HCT116 (cell line): ENCODE data around the gene AKT3. TPM values are rescaled to one million over a fixed set of nuclear protein-coding genes. Genes with fewer than 3 reads are reported as not detected.

Experiments used
- ATAC-seq: fragments of 200-7000 bp; cut with Tn5 transposase; 2 replicates; pipeline ENCODE4 v1.9.1; 2020; ENCODE audit warnings: mild to moderate bottlenecking, moderate library complexity
- BruUV-seq: library from RNA; stranded (reverse); fragments of 400-500 nt; replicated peaks from 2 replicates; lab custom pipeline; 2021; lab: Mats Ljungman, UMichigan
- CTCF ChIA-PET: fragments of 300-600 bp; sonication (Branson Sonifier 250); formaldehyde crosslinking; loops from one replicate; lab custom pipeline; 2021; ENCODE audit warnings: antibody characterized with exemption; lab: Charles Lee
- POLR2A ChIA-PET: fragments of 300-600, 350-600 bp; sonication (Branson Sonifier 250); formaldehyde crosslinking; loops from one replicate; lab custom pipeline; 2021; ENCODE audit warnings: antibody characterized with exemption; lab: Charles Lee
- RAD21 ChIA-PET, 2 experiments: fragments of 300-600 bp; sonication (Branson Sonifier 250); formaldehyde crosslinking; loops; one replicate each; lab custom pipeline; 2023; ENCODE audit warnings: low total read pairs in 2 of 2; ENCODE audit not compliant: uncharacterized antibody in 2 of 2, unreplicated experiment in 2 of 2, low non-redundant PET in 1 of 2; lab: Charles Lee
- DNase-seq: peaks from one replicate; pipeline ENCODE4 v3.0.0-alpha.2; 2010; ENCODE audit warnings: low read depth, low spot score
- H2AFZ ChIP-seq: fragments of 200-600 bp; shearing (Covaris generic), sonication (generic); 2 replicates; pipeline ENCODE4 v1.6.1; 2017; ENCODE audit warnings: low read depth, mixed run types, mixed read lengths, antibody characterized with exemption, low read length; ENCODE audit not compliant: poor library complexity, severe bottlenecking
- H3K27ac ChIP-seq: 2 replicates; pipeline ENCODE4 v1.5.1; 2012; ENCODE audit warnings: low read depth, low read length
- H3K27me3 ChIP-seq: fragments of 200-600 bp; sonication (generic); 2 replicates; pipeline ENCODE4 v1.6.1; 2016; ENCODE audit warnings: mixed run types, low read length, mixed read lengths; ENCODE audit not compliant: insufficient read depth
- H3K36me3 ChIP-seq, 2 experiments: fragments of 200-500 bp in 1 of 2; fragments of 200-600 bp in 1 of 2; sonication (Bioruptor generic) in 1 of 2; sonication (generic) in 1 of 2; 2 replicates each; pipeline versions ENCODE4 v1.5.1 to v1.6.1; 2014 to 2016; ENCODE audit warnings: low read length in 2 of 2, inconsistent platforms in 1 of 2, mixed read lengths in 1 of 2, mixed run types in 1 of 2; ENCODE audit not compliant: insufficient read depth in 2 of 2, control insufficient read depth in 1 of 2
- H3K4me1 ChIP-seq, 2 experiments: fragments of 200-600 bp in 1 of 2; sonication (generic) in 1 of 2; 2 replicates each; pipeline versions ENCODE4 v1.5.1 to v1.6.1; 2012 to 2017; ENCODE audit warnings: low read length in 2 of 2, inconsistent platforms in 1 of 2, mild to moderate bottlenecking in 1 of 2, mixed read lengths in 1 of 2, mixed run types in 1 of 2, moderate library complexity in 1 of 2; ENCODE audit not compliant: insufficient read depth in 2 of 2, control insufficient read depth in 1 of 2
- H3K4me2 ChIP-seq: fragments of 200-600 bp; sonication (generic); 2 replicates; pipeline ENCODE4 v1.6.1; 2017; ENCODE audit warnings: mixed run types, low read length, mixed read lengths
- H3K4me3 ChIP-seq, 2 experiments: fragments of 200-600 bp in 1 of 2; sonication (generic) in 1 of 2; replicated peaks in 1 of 2; 2 replicates each; pipeline ENCODE4 v1.5.1; 2011 to 2016; ENCODE audit warnings: low read length in 2 of 2, control low read depth in 1 of 2, low read depth in 1 of 2, mild to moderate bottlenecking in 1 of 2, mixed read lengths in 1 of 2, mixed run types in 1 of 2
- H3K79me2 ChIP-seq: fragments of 200-600 bp; sonication (generic); 2 replicates; pipeline ENCODE4 v1.6.1; 2017; ENCODE audit warnings: mild to moderate bottlenecking, mixed run types, low read length, moderate library complexity, mixed read lengths; ENCODE audit not compliant: insufficient read depth
- H3K9ac ChIP-seq: fragments of 200-600 bp; sonication (generic); 2 replicates; pipeline ENCODE4 v1.6.1; 2016; ENCODE audit warnings: low read length, mixed read lengths
- H3K9me2 ChIP-seq: fragments of 200-600 bp; sonication (generic), shearing (Covaris generic); 2 replicates; pipeline ENCODE4 v1.6.1; 2017; ENCODE audit warnings: mixed run types, mild to moderate bottlenecking, moderate library complexity; ENCODE audit not compliant: insufficient read depth
- H3K9me3 ChIP-seq, 2 experiments: fragments of 200-500 bp in 1 of 2; fragments of 200-600 bp in 1 of 2; sonication (Bioruptor generic) in 1 of 2; sonication (generic) in 1 of 2; 2 replicates each; pipeline ENCODE4 v1.6.1; 2014 to 2017; ENCODE audit warnings: low read length in 2 of 2, mixed read lengths in 2 of 2, inconsistent platforms in 1 of 2, low read depth in 1 of 2, mild to moderate bottlenecking in 1 of 2, mixed run types in 1 of 2, moderate library complexity in 1 of 2; ENCODE audit not compliant: control insufficient read depth in 1 of 2, insufficient read depth in 1 of 2
- H4K20me1 ChIP-seq: fragments of 200-600 bp; sonication (generic), shearing (Covaris generic); 2 replicates; pipeline ENCODE4 v1.6.1; 2017; ENCODE audit warnings: mixed run types, mild to moderate bottlenecking, moderate library complexity; ENCODE audit not compliant: insufficient read depth
- ATF3 ChIP-seq: IDR thresholded peaks from 2 replicates; pipeline ENCODE4 v1.6.1; 2012
- CBX3 ChIP-seq: IDR thresholded peaks from 2 replicates; pipeline ENCODE4 v1.6.1; 2012; ENCODE audit warnings: low read depth
- CEBPB ChIP-seq: IDR thresholded peaks from 2 replicates; pipeline ENCODE4 v1.6.1; 2012; ENCODE audit warnings: low read depth
- CTCF ChIP-seq, 3 experiments: fragments of 200-600 bp in 1 of 3; sonication (generic) in 1 of 3; IDR thresholded peaks in 2 of 3; conservative IDR thresholded peaks in 1 of 3; 2 replicates each; pipeline ENCODE4 v1.5.1; 2012 to 2017; ENCODE audit warnings: low read depth in 2 of 3, low read length in 2 of 3, antibody characterized with exemption in 1 of 3, borderline replicate concordance in 1 of 3, control low read depth in 1 of 3, mild to moderate bottlenecking in 1 of 3, mixed read lengths in 1 of 3, mixed run types in 1 of 3, moderate library complexity in 1 of 3; ENCODE audit not compliant: insufficient read depth in 1 of 3
- EGR1 ChIP-seq: IDR thresholded peaks from 2 replicates; pipeline ENCODE4 v1.6.1; 2012; ENCODE audit warnings: low read depth
- ELF1 ChIP-seq: IDR thresholded peaks from 2 replicates; pipeline ENCODE4 v1.6.1; 2012; ENCODE audit warnings: low read depth, borderline replicate concordance
- EZH2phosphoT487 ChIP-seq: fragments of 200-600 bp; IDR thresholded peaks from 2 replicates; pipeline ENCODE4 v1.6.1; 2018; ENCODE audit warnings: antibody characterized with exemption, borderline replicate concordance
- JUND ChIP-seq: IDR thresholded peaks from 2 replicates; pipeline ENCODE4 v1.6.1; 2012
- MAX ChIP-seq: IDR thresholded peaks from 2 replicates; pipeline ENCODE4 v1.6.1; 2012
- POLR2A ChIP-seq: IDR thresholded peaks from 2 replicates; pipeline ENCODE4 v1.7.0; 2011; ENCODE audit warnings: borderline replicate concordance; ENCODE audit not compliant: insufficient read depth, insufficient read length; ENCODE audit errors: extremely low read depth
- POLR2AphosphoS5 ChIP-seq: IDR thresholded peaks from 2 replicates; pipeline ENCODE4 v1.6.1; 2011; ENCODE audit warnings: mild to moderate bottlenecking, low read depth, low read length, moderate library complexity
- RAD21 ChIP-seq: IDR thresholded peaks from 2 replicates; pipeline ENCODE4 v1.6.1; 2012; ENCODE audit warnings: low read depth, mild to moderate bottlenecking
- REST ChIP-seq: IDR thresholded peaks from 2 replicates; pipeline ENCODE4 v1.6.1; 2012; ENCODE audit warnings: low read depth
- YY1 ChIP-seq: IDR thresholded peaks from 2 replicates; pipeline ENCODE4 v1.6.1; 2011; ENCODE audit warnings: low read length, low read depth, moderate library complexity, mild to moderate bottlenecking; ENCODE audit not compliant: insufficient replicate concordance; ENCODE audit errors: extremely low read depth
- ZBTB33 ChIP-seq: IDR thresholded peaks from 2 replicates; pipeline ENCODE4 v1.6.1; 2011; ENCODE audit warnings: mild to moderate bottlenecking, low read length, moderate library complexity; ENCODE audit not compliant: insufficient replicate concordance; ENCODE audit errors: extremely low read depth
- ZNF274 ChIP-seq: fragments of 200-500 bp; sonication (Bioruptor generic); IDR thresholded peaks from 2 replicates; pipeline ENCODE4 v1.6.1; 2014; ENCODE audit warnings: mild to moderate bottlenecking, low read depth, low read length, inconsistent platforms
- intact Hi-C: fragments of 100-400 bp; cut with micrococcal nuclease; formaldehyde crosslinking; loops from 2 replicates; pipeline ENCODE4 v1.10.0; 2022
- total RNA-seq: library from RNA; stranded (reverse); gene quantifications from one replicate; pipeline ENCODE4 v1.2.1, GENCODE V29; 2021; ENCODE audit not compliant: unreplicated experiment

Gene AKT3
- total RNA-seq, 1 experiment from 2014 or later, result 0.49 TPM

GRCh38 chr1:243729956-243730355, 120.1 kb downstream of the AKT3 start (continued):
- no peak for TF ChIP-seq ELF1

GRCh38 chr1:243727503-243728203, 122.4 kb downstream of the AKT3 start:
- Histone ChIP-seq H3K9ac (no peak overlapping the region), H3K4me3 (no peak overlapping the region), H3K27me3 (peaks cover 3% of the 10 kb centered on the region; the same call in 1 of the 2 replicates), H2AFZ (no peak overlapping the region), H3K9me3 (no peaks in the 10 kb centered on the region), H3K36me3 (no peaks in the 10 kb centered on the region), H3K79me2 (no peaks in the 10 kb centered on the region), H4K20me1 (no peaks in the 10 kb centered on the region), H3K4me2 (no peak overlapping the region), H3K9me2 (no peaks in the 10 kb centered on the region), H3K4me1 (no peaks in the 10 kb centered on the region), H3K27ac (no peak overlapping the region)
- ChIA-PET POLR2A (no interaction called here), RAD21 (no interaction called here)
- no peak for DNase-seq
- ATAC-seq, result no peak
- no TSS peak for BruUV-seq
- intact Hi-C loops, result no loop called here
- TF ChIP-seq REST, result no peak
- TF ChIP-seq JUND, result no peak
- TF ChIP-seq ZNF274, result no peak
- no peak for TF ChIP-seq ZBTB33
- no peak for TF ChIP-seq CEBPB
- no peak for TF ChIP-seq POLR2A
- TF ChIP-seq MAX, result no peak
- TF ChIP-seq YY1, result no peak
- TF ChIP-seq ELF1, result no peak
- TF ChIP-seq ATF3, result no peak
- TF ChIP-seq POLR2AphosphoS5, result no peak
- TF ChIP-seq EGR1, result no peak
- TF ChIP-seq CBX3, result no peak
- no peak for TF ChIP-seq CTCF (IDR thresholded peaks at IDR 0.05 in 2 of 3, conservative IDR thresholded peaks at IDR 0.05 in 1 of 3; ENCODE audit: borderline replicate concordance in 1 of 3, insufficient read depth in 1 of 3, low read depth in 2 of 3, low read length in 2 of 3)
- TF ChIP-seq RAD21, result no peak
- no peak for TF ChIP-seq EZH2phosphoT487
- TF ChIP-seq, all 23 proteins: peak for 0
- CTCF ChIA-PET, result no interaction called here
